Parathyroid adenoma (tissue), 2 donors: ENCODE data around the gene UQCC3.
A peak's percentile ranks its signal among the peaks of the same experiment; 100 is the strongest.
"Not testable (repeated sequence)": the region's sequence is repeated elsewhere in the genome, so short reads cannot be mapped to it uniquely, and the experiment has no call there.

Experiments
- H2AFZ ChIP-seq: fragments of 300-600 bp; sonication (generic); one replicate; pipeline ENCODE4 v1.7.0; 2017; ENCODE audit warnings: antibody characterized with exemption, mild to moderate bottlenecking
- H3K27ac ChIP-seq: fragments of 300-600 bp; sonication (generic); one replicate; pipeline ENCODE4 v1.7.0; 2017
- H3K27me3 ChIP-seq: fragments of 300-600 bp; sonication (generic); one replicate; pipeline ENCODE4 v1.7.0; 2017; ENCODE audit warnings: low read length; ENCODE audit not compliant: control insufficient read depth, insufficient read depth
- H3K36me3 ChIP-seq: fragments of 300-600 bp; sonication (generic); one replicate; pipeline ENCODE4 v1.7.0; 2017; ENCODE audit warnings: low read length; ENCODE audit not compliant: control insufficient read depth, insufficient read depth
- H3K4me1 ChIP-seq: fragments of 300-600 bp; sonication (generic); one replicate; pipeline ENCODE4 v1.7.0; 2017; ENCODE audit warnings: control low read depth
- H3K4me2 ChIP-seq: fragments of 300-600 bp; sonication (generic); one replicate; pipeline ENCODE4 v1.7.0; 2017; ENCODE audit warnings: low read length
- H3K4me3 ChIP-seq: fragments of 300-600 bp; sonication (generic); one replicate; pipeline ENCODE4 v1.7.0; 2017; ENCODE audit warnings: low read depth, low read length
- H3K79me2 ChIP-seq: fragments of 300-600 bp; sonication (generic); one replicate; pipeline ENCODE4 v1.7.0; 2017; ENCODE audit warnings: control low read depth
- H3K9ac ChIP-seq: fragments of 300-600 bp; sonication (generic); one replicate; pipeline ENCODE4 v1.7.0; 2017; ENCODE audit warnings: mild to moderate bottlenecking
- H3K9me3 ChIP-seq: fragments of 300-600 bp; sonication (generic); one replicate; pipeline ENCODE4 v1.7.0; 2017; ENCODE audit warnings: low read length; ENCODE audit not compliant: control insufficient read depth
- TF ChIP-seq, protein P1 (sequence below): fragments of 300-600 bp; sonication (generic); IDR thresholded peaks from one replicate; pipeline ENCODE4 v1.7.0; 2017; ENCODE audit warnings: antibody characterized with exemption, mild to moderate bottlenecking
- donor health status: primary hyperparathyroidism.

Gene UQCC3

GRCh38 chr11:62669420-62670161, 1.9 kb upstream of the UQCC3 start:
- TF ChIP-seq, protein P1, sequence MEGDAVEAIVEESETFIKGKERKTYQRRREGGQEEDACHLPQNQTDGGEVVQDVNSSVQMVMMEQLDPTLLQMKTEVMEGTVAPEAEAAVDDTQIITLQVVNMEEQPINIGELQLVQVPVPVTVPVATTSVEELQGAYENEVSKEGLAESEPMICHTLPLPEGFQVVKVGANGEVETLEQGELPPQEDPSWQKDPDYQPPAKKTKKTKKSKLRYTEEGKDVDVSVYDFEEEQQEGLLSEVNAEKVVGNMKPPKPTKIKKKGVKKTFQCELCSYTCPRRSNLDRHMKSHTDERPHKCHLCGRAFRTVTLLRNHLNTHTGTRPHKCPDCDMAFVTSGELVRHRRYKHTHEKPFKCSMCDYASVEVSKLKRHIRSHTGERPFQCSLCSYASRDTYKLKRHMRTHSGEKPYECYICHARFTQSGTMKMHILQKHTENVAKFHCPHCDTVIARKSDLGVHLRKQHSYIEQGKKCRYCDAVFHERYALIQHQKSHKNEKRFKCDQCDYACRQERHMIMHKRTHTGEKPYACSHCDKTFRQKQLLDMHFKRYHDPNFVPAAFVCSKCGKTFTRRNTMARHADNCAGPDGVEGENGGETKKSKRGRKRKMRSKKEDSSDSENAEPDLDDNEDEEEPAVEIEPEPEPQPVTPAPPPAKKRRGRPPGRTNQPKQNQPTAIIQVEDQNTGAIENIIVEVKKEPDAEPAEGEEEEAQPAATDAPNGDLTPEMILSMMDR: no peak
- no peak overlapping the region for H3K9ac ChIP-seq

DNA sequence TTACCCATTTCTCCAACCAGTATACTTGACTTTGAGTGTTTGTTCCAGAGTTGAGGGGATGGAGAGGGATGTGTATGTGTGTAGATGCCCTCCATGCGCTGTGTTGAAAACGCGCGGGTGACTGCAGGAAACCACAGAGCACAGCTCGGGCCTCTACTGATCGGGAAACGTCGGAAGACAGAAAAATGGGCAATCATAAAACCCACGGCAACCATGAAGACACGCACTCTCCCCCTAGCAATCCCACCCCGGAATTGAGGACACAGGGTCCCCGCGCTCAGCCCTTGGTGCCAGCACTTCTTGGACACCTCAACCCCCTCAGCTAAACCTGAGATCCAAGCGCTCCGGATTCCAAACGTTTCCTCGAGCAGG, 251 bp upstream of the UQCC3 start:
- peak overlapping the region; percentile 75 for H3K27ac ChIP-seq
- peak overlapping the region; percentile 60 for H3K4me2 ChIP-seq
- no peaks in the 10 kb centered on the region for H3K9me3 ChIP-seq
- no peaks in the 10 kb centered on the region for H3K27me3 ChIP-seq
- peak overlapping the region; percentile 73 for H3K4me3 ChIP-seq
- H3K4me1 ChIP-seq: peaks cover 2% of the 10 kb centered on the region
- TF ChIP-seq, protein P1: no peak
- H3K79me2 ChIP-seq: no peaks in the 10 kb centered on the region
- H3K36me3 ChIP-seq: no peaks in the 10 kb centered on the region
- no peak overlapping the region for H3K9ac ChIP-seq
- peak overlapping the region; percentile 81 for H2AFZ ChIP-seq

More at GRCh38 chr11:62669420-62670161, 1.9 kb upstream of the UQCC3 start:
- Histone ChIP-seq H3K9me3 (no peaks in the 10 kb centered on the region), H3K4me1 (peaks cover 2% of the 10 kb centered on the region), H3K27me3 (no peaks in the 10 kb centered on the region), H2AFZ (no peak overlapping the region), H3K79me2 (no peaks in the 10 kb centered on the region), H3K36me3 (no peaks in the 10 kb centered on the region), H3K4me3 (no peak overlapping the region), H3K4me2 (no peak overlapping the region), H3K27ac (no peak overlapping the region)

DNA sequence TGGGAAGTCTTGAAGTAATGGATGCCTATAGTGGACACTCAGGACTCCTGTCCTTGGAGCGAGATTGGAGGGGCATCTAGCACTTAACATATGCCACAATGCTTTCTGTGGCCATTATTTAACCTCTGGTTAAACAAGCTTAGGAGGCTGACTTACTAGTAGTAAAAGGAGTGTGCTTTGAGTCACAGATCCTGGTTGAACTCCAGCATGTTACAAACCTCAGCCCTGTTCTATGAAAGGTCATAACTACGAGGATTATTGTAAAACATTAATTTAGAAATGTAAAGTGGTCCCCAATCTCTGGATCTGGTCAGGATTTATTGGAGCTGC, 1.7 kb downstream of the UQCC3 start:
- Histone ChIP-seq H3K36me3 (no peaks in the 10 kb centered on the region), H3K4me1 (peaks cover 4% of the 10 kb centered on the region), H2AFZ (no peak overlapping the region), H3K9ac (no peak overlapping the region), H3K9me3 (no peaks in the 10 kb centered on the region), H3K4me3 (no peak overlapping the region), H3K79me2 (no peaks in the 10 kb centered on the region), H3K27ac (no peak overlapping the region), H3K27me3 (no peaks in the 10 kb centered on the region), H3K4me2 (no peak overlapping the region)
- TF ChIP-seq, protein P1: no peak

GRCh38 chr11:62675415-62675814, 3.9 kb downstream of the UQCC3 start:
- H3K9me3 ChIP-seq, H3K4me3 ChIP-seq, H2AFZ ChIP-seq, H3K9ac ChIP-seq, H3K4me2 ChIP-seq, H3K27me3 ChIP-seq, H3K4me1 ChIP-seq, H3K27ac ChIP-seq, H3K79me2 ChIP-seq, H3K36me3 ChIP-seq: not testable (repeated sequence)

DNA sequence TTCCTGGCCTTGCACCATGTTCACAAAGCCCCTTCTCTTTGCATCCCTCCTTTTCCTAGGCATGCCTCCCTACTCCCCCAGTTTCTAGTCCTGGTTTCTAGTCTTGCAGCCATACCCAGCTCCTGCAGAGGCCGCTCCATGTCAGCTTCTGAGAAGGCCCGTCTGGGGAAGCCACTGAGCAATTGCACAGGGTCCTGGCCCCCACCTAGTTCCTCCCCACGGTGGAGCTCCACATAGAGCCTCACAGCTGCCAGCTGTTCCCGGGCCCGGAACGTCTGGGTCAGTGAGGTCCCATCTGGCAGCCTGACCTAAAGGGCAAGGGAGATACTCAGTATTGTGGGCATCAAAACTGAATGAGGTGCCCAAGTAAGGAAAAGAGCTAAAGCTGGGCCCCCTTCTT, 5.2 kb downstream of the UQCC3 start:
- Histone ChIP-seq H3K9ac (no peak overlapping the region), H3K27ac (no peak overlapping the region), H3K4me2 (peak overlapping the region; percentile 77), H3K4me3 (peak overlapping the region; percentile 33), H3K79me2 (no peaks in the 10 kb centered on the region), H2AFZ (no peak overlapping the region), H3K27me3 (no peaks in the 10 kb centered on the region), H3K36me3 (no peaks in the 10 kb centered on the region), H3K4me1 (peaks cover 3% of the 10 kb centered on the region), H3K9me3 (no peaks in the 10 kb centered on the region)
- TF ChIP-seq, protein P1: no peak
